T-helper 1 cell treated with Interleukin-12 subunit alpha and Interleukin-12 subunit beta and Interleukin-4 antibody, amounts not matched to agents 30 μg/mL and 1 μg/mL, for 36 hours (primary cell): ENCODE results near the gene FRG2B.
"Not testable (repeated sequence)": the region's sequence is repeated elsewhere in the genome, so short reads cannot be mapped to it uniquely, and the experiment has no call there.

Source experiments
- H3K27ac Mint-ChIP-seq: one replicate; pipeline ENCODE4 v1.8.0; 2021; ENCODE audit warnings: mild to moderate bottlenecking, mixed read lengths
- H3K27me3 Mint-ChIP-seq: one replicate; pipeline ENCODE4 v1.8.0; 2021; ENCODE audit warnings: low read depth, mixed read lengths
- H3K36me3 Mint-ChIP-seq: one replicate; pipeline ENCODE4 v1.8.0; 2021; ENCODE audit warnings: low read depth, mixed read lengths
- H3K4me1 Mint-ChIP-seq: one replicate; pipeline ENCODE4 v1.8.0; 2021; ENCODE audit warnings: low read depth, mixed read lengths
- H3K4me3 Mint-ChIP-seq: one replicate; pipeline ENCODE4 v1.8.0; 2021; ENCODE audit warnings: mild to moderate bottlenecking, moderate library complexity, mixed read lengths
- H3K9me3 Mint-ChIP-seq: one replicate; pipeline ENCODE4 v1.8.0; 2021; ENCODE audit warnings: mixed read lengths

The FRG2B gene

GRCh38 chr10:133626695-133627094 is at the start of gene FRG2B:
TSS of gene FRG2B (minus strand) at chr10:133626795. CDS start at chr10:133626742, 53 bp downstream.
- not testable (repeated sequence) for H3K27ac Mint-ChIP-seq, H3K4me1 Mint-ChIP-seq

DNA sequence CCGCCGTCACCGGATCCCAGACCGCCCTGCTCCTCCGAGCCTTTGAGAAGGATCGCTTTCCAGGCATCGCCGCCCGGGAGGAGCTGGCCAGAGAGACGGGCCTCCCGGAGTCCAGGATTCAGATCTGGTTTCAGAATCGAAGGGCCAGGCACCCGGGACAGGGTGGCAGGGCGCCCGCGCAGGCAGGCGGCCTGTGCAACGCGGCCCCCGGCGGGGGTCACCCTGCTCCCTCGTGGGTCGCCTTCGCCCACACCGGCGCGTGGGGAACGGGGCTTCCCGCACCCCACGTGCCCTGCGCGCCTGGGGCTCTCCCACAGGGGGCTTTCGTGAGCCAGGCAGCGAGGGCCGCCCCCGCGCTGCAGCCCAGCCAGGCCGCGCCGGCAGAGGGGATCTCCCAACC is 40.9 kb upstream of the FRG2B start:
- H3K27me3 Mint-ChIP-seq: peaks cover 18% of the 10 kb centered on the region
- H3K27ac Mint-ChIP-seq, H3K36me3 Mint-ChIP-seq, H3K9me3 Mint-ChIP-seq, H3K4me1 Mint-ChIP-seq, H3K4me3 Mint-ChIP-seq: not testable (repeated sequence)

More at GRCh38 chr10:133626695-133627094, at the start of gene FRG2B:
- H3K4me3 Mint-ChIP-seq, H3K27me3 Mint-ChIP-seq, H3K36me3 Mint-ChIP-seq, H3K9me3 Mint-ChIP-seq: not testable (repeated sequence)

- H3K36me3 Mint-ChIP-seq, H3K4me3 Mint-ChIP-seq, H3K4me1 Mint-ChIP-seq, H3K9me3 Mint-ChIP-seq: not testable (repeated sequence)
- H3K27ac Mint-ChIP-seq: peak overlapping the region; percentile 1
- peaks cover 27% of the 10 kb centered on the region for H3K27me3 Mint-ChIP-seq
Measured at GRCh38 chr10:133663544-133664160, 37.1 kb upstream of the FRG2B start.

- not testable (repeated sequence) for H3K4me1 Mint-ChIP-seq, H3K27ac Mint-ChIP-seq, H3K4me3 Mint-ChIP-seq, H3K36me3 Mint-ChIP-seq, H3K9me3 Mint-ChIP-seq
- peaks cover 27% of the 10 kb centered on the region for H3K27me3 Mint-ChIP-seq
Measured at GRCh38 chr10:133661122-133661521, 34.5 kb upstream of the FRG2B start.

GRCh38 chr10:133660516-133660915 is 33.9 kb upstream of the FRG2B start:
- not testable (repeated sequence) for H3K9me3 Mint-ChIP-seq, H3K27ac Mint-ChIP-seq, H3K4me1 Mint-ChIP-seq, H3K4me3 Mint-ChIP-seq, H3K36me3 Mint-ChIP-seq
- H3K27me3 Mint-ChIP-seq: peaks cover 27% of the 10 kb centered on the region

DNA sequence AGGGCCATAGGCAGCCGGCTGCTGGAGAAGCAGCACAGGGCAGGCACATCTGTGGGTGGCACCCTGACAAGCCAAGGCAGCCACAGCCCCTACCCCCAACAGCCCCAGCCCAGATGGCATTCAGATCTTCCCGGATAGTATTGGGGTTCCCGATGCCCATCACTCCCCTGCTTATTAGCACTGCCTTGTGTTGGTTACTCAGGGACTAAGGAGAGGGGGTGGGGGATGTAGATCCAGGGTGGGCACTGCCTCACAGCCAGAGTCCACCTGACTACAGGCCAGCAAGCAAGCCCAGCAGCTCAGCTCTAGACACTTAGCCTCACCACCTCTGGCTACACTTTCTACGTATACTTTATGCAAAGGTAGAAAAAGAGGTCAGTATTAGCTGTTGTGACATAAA is 30.7 kb upstream of the FRG2B start:
- not testable (repeated sequence) for H3K4me1 Mint-ChIP-seq, H3K27ac Mint-ChIP-seq, H3K9me3 Mint-ChIP-seq, H3K4me3 Mint-ChIP-seq, H3K27me3 Mint-ChIP-seq, H3K36me3 Mint-ChIP-seq

DNA sequence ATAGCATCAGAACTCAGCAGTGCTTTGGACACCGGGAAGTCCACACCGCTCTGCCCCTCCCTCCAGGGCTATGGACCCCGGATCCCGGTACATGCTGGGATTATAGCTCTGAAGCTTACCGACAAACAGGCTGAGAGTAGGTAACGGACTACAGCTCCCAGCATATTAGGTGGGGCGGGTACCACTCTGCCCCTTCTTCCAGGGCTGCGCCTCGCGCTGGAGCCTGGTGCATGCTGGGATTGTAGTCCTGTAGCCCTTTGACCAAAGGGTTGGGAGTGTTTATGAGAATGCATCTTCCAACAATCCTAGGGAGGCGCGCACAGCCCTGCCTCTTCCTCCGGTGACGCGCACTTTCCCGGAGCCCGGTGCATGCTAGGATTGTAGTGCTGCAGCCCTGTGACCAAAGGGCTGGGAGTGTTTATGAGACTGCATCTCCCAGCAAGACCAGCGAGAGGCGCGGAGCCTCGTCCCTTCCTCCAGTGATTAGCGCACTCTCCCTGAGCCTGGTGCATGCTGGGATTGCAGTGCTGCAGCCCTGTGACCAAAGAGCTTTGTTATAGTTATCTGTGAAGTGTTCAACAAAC is 22.4 kb upstream of the FRG2B start:
- not testable (repeated sequence) for H3K4me3 Mint-ChIP-seq, H3K36me3 Mint-ChIP-seq, H3K4me1 Mint-ChIP-seq, H3K27ac Mint-ChIP-seq, H3K9me3 Mint-ChIP-seq, H3K27me3 Mint-ChIP-seq

- H3K4me1 Mint-ChIP-seq, H3K9me3 Mint-ChIP-seq, H3K36me3 Mint-ChIP-seq, H3K27me3 Mint-ChIP-seq, H3K4me3 Mint-ChIP-seq, H3K27ac Mint-ChIP-seq: not testable (repeated sequence)
Measured at GRCh38 chr10:133647075-133647748, 20.6 kb upstream of the FRG2B start.

GRCh38 chr10:133637846-133638235 is 11.2 kb upstream of the FRG2B start:
- not testable (repeated sequence) for H3K4me3 Mint-ChIP-seq, H3K36me3 Mint-ChIP-seq, H3K27ac Mint-ChIP-seq, H3K9me3 Mint-ChIP-seq, H3K4me1 Mint-ChIP-seq
- peaks cover 12% of the 10 kb centered on the region for H3K27me3 Mint-ChIP-seq

DNA sequence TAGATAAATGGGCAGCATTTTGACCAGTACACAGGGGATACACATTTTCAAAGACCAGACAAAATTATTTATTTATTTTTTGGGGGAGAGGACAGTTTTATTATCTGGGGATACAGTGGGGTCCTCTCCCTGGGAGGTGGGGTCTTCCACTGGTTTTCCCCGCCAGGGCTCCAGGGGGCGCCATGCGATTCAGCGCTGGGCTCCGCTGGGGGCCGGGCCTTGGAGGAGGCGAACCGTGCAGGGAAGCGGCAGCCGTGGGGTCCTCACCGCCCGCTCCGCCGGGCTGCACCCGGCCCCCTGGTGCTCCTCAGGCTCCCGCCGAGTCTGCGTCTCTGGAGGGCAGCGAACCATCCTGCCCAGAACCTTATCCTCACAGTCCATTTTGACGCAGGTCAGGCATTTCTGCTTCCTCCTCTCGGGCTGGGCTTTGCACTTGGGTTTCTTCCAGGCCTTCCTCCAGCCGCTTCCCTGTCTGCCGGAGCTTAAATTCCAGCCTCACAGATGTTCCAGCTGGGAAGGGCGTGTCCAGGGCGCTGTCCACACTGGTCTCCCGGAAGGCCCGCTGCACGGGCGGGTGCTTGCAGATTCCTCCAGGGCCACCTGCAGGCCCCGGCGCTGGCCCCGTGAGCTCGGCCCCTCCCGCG is 10.7 kb upstream of the FRG2B start:
- H3K9me3 Mint-ChIP-seq, H3K36me3 Mint-ChIP-seq, H3K4me3 Mint-ChIP-seq, H3K4me1 Mint-ChIP-seq, H3K27ac Mint-ChIP-seq: not testable (repeated sequence)
- H3K27me3 Mint-ChIP-seq: peaks cover 12% of the 10 kb centered on the region

- not testable (repeated sequence) for H3K36me3 Mint-ChIP-seq, H3K27ac Mint-ChIP-seq, H3K4me1 Mint-ChIP-seq, H3K9me3 Mint-ChIP-seq, H3K4me3 Mint-ChIP-seq
- H3K27me3 Mint-ChIP-seq: peaks cover 12% of the 10 kb centered on the region
Measured at GRCh38 chr10:133630723-133631249, 4.2 kb upstream of the FRG2B start.

GRCh38 chr10:133622544-133622943 is 4.1 kb downstream of the FRG2B start:
- H3K27me3 Mint-ChIP-seq, H3K36me3 Mint-ChIP-seq, H3K4me1 Mint-ChIP-seq, H3K9me3 Mint-ChIP-seq, H3K4me3 Mint-ChIP-seq, H3K27ac Mint-ChIP-seq: not testable (repeated sequence)

GRCh38 chr10:133618851-133619250 is 7.7 kb downstream of the FRG2B start:
- Mint-ChIP-seq H3K4me3 (no peak overlapping the region), H3K27me3 (peaks cover 9% of the 10 kb centered on the region), H3K27ac (no peak overlapping the region), H3K4me1 (no peaks in the 10 kb centered on the region), H3K9me3 (no peaks in the 10 kb centered on the region), H3K36me3 (no peaks in the 10 kb centered on the region)

- Mint-ChIP-seq H3K9me3 (no peaks in the 10 kb centered on the region), H3K4me3 (no peak overlapping the region), H3K27me3 (peaks cover 8% of the 10 kb centered on the region), H3K4me1 (no peaks in the 10 kb centered on the region), H3K27ac (no peak overlapping the region), H3K36me3 (no peaks in the 10 kb centered on the region)
Measured at GRCh38 chr10:133617196-133617595, 9.4 kb downstream of the FRG2B start.
